Renal pelvis (tissue), 4 donors: ENCODE measurements around the gene TRIM7. TPM values are rescaled to one million over a fixed set of nuclear protein-coding genes. Genes with fewer than 3 reads are reported as not detected.
"Not testable (repeated sequence)": the region's sequence is repeated elsewhere in the genome, so short reads cannot be mapped to it uniquely, and the experiment has no call there.

Experiments
- DNase-seq: peaks from one replicate; pipeline ENCODE4 v3.0.0-alpha.2; 2013
- polyA plus RNA-seq, 3 donors: library from polyadenylated mRNA; unstranded; fragments of 120-200 nt; gene quantifications; one replicate each; pipeline ENCODE4 v1.2.1, GENCODE V29; 2013; ENCODE audit not compliant: insufficient read length in 3 of 3

TRIM7 gene
- polyA plus RNA-seq, 3 donors: 0.23 to 0.42 (median 0.31) TPM

- no peak for DNase-seq
Observed at GRCh38 chr5:181195249-181195761, 9.7 kb downstream of the TRIM7 start.

GRCh38 chr5:181194489-181195248 lies 10.3 kb downstream of the TRIM7 start:
- DNase-seq: no peak

- no peak for DNase-seq
Observed at GRCh38 chr5:181193656-181194055, 11.3 kb downstream of the TRIM7 start.

- DNase-seq: no peak
Observed at GRCh38 chr5:181192337-181193046, 12.5 kb downstream of the TRIM7 start.

- DNase-seq: peak; percentile 94
Observed at GRCh38 chr5:181191526-181192336, 13.3 kb downstream of the TRIM7 start.

- DNase-seq: no peak
Observed at GRCh38 chr5:181190711-181191525, 14.1 kb downstream of the TRIM7 start.

- DNase-seq: no peak
Observed at GRCh38 chr5:181189962-181190710, 14.9 kb downstream of the TRIM7 start.

GRCh38 chr5:181189363-181189961 lies 15.5 kb downstream of the TRIM7 start:
- DNase-seq: no peak

GRCh38 chr5:181188700-181189362 lies 16.2 kb downstream of the TRIM7 start:
- DNase-seq: no peak

GRCh38 chr5:181187500-181188213 lies 17.3 kb downstream of the TRIM7 start:
- DNase-seq: no peak

- no peak for DNase-seq
Observed at GRCh38 chr5:181186986-181187499, 18.0 kb downstream of the TRIM7 start.

GRCh38 chr5:181186022-181186421 lies 19.0 kb downstream of the TRIM7 start:
- no peak for DNase-seq

- no peak for DNase-seq
Observed at GRCh38 chr5:181185560-181185959, 19.4 kb downstream of the TRIM7 start.

- DNase-seq: no peak
Observed at GRCh38 chr5:181184845-181185216, 20.2 kb downstream of the TRIM7 start.

- DNase-seq: no peak
Observed at GRCh38 chr5:181182651-181183050, 22.3 kb downstream of the TRIM7 start.

GRCh38 chr5:181181650-181182565 lies 23.1 kb downstream of the TRIM7 start:
- DNase-seq: no peak

GRCh38 chr5:181177559-181177958 lies 27.4 kb downstream of the TRIM7 start:
- DNase-seq: not testable (repeated sequence)
